ENCODE results near the gene ADARB2. TPM values are rescaled to one million over a fixed set of nuclear protein-coding genes. Genes with fewer than 3 reads are reported as not detected.

The ADARB2 gene
- total RNA-seq, 1 donor from 2014 or later = 38.7 TPM

DNA sequence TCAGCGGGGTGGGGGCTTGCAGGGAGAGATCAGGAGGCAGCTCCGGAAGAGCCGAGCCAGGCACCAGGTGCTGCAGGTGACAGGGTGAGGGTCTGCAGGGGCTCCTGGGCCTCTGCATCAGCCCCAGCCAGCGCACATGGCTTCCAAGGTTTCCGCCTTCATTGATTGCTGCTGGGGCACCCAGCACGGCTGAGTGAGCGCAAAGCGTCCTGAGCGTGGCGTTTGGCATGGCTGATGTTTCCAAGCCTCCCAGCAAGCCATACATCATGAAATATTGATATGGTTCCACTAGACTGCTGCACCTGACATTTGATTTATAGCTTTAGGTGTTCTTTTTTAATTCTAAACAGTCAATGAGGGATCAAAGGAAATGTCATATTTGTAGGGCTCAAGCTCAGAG, 422.1 kb downstream of the ADARB2 start:
- peaks cover 50% of the 10 kb centered on the region for H3K4me1 Mint-ChIP-seq (ENCODE audit: unreplicated experiment)
- H3K36me3 Mint-ChIP-seq (ENCODE audit: unreplicated experiment) = peaks cover 2% of the 10 kb centered on the region
- no peak overlapping the region for H3K4me3 Mint-ChIP-seq (ENCODE audit: unreplicated experiment)
- no peaks in the 10 kb centered on the region for H3K9me3 Mint-ChIP-seq (ENCODE audit: unreplicated experiment)
- H3K27ac Mint-ChIP-seq (ENCODE audit: unreplicated experiment) = no peak overlapping the region
- TF ChIP-seq, protein P1, sequence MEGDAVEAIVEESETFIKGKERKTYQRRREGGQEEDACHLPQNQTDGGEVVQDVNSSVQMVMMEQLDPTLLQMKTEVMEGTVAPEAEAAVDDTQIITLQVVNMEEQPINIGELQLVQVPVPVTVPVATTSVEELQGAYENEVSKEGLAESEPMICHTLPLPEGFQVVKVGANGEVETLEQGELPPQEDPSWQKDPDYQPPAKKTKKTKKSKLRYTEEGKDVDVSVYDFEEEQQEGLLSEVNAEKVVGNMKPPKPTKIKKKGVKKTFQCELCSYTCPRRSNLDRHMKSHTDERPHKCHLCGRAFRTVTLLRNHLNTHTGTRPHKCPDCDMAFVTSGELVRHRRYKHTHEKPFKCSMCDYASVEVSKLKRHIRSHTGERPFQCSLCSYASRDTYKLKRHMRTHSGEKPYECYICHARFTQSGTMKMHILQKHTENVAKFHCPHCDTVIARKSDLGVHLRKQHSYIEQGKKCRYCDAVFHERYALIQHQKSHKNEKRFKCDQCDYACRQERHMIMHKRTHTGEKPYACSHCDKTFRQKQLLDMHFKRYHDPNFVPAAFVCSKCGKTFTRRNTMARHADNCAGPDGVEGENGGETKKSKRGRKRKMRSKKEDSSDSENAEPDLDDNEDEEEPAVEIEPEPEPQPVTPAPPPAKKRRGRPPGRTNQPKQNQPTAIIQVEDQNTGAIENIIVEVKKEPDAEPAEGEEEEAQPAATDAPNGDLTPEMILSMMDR (IDR thresholded peaks at IDR 0.05) = no peak
- no peak for DNase-seq (ENCODE audit: extremely low spot score, unreplicated experiment)
- no peaks in the 10 kb centered on the region for H3K27me3 Mint-ChIP-seq (ENCODE audit: unreplicated experiment)

DNA sequence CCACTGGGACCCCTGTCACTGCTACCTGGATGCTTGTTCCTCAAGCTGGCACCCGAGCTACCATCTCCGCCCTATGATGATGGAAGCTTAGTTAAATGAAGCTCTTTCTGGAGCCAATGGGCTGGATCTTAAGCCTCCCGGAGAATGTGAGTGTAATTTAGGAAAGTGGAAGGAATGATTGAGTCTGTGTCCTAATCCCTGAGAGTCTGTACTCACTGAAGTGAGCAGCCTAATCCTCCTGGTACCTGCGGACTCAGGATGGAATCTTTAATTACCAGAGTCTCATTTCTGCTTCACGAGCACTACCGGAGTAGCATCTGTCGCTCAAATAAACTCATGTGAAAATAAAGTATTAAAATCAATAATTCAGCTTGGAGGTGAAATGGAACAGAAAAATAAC, 425.6 kb downstream of the ADARB2 start:
- no peak for DNase-seq (ENCODE audit: extremely low spot score, unreplicated experiment)
- Mint-ChIP-seq H3K4me3 (ENCODE audit: unreplicated experiment) (no peak overlapping the region), H3K27ac (ENCODE audit: unreplicated experiment) (peak overlapping the region; percentile 16), H3K4me1 (ENCODE audit: unreplicated experiment) (peaks cover 58% of the 10 kb centered on the region), H3K36me3 (ENCODE audit: unreplicated experiment) (peaks cover 2% of the 10 kb centered on the region), H3K9me3 (ENCODE audit: unreplicated experiment) (no peaks in the 10 kb centered on the region), H3K27me3 (ENCODE audit: unreplicated experiment) (no peaks in the 10 kb centered on the region)
- TF ChIP-seq, protein P1 (IDR thresholded peaks at IDR 0.05) = no peak

DNA sequence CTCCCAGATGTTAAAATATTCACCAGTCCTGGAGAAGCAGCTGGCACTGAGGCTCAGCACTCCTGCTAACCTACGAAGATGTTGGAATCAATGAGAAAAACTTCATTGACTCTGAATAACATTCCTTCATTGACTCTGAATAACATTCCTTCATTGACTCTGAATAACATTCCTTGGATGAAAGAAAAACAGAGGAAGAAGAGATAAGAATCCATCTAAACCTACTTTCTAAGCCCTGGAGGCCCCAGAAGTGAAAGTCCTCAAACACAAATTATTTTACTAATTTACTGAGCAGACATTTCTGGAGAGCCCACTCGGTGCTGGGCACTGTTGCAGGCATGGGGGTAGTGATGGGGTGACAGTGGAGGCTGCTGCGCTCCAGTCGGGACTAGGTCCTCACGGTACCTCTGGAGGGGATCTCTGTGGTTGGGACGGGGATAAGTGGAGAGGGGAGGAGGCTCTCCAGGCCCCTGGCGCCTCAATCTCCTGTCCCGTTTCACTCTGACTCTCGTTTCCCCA, 427.0 kb downstream of the ADARB2 start:
- H3K4me3 Mint-ChIP-seq (ENCODE audit: unreplicated experiment) = no peak overlapping the region
- peaks cover 50% of the 10 kb centered on the region for H3K4me1 Mint-ChIP-seq (ENCODE audit: unreplicated experiment)
- peak overlapping the region; percentile 89 for H3K27ac Mint-ChIP-seq (ENCODE audit: unreplicated experiment)
- peak; percentile 64 for DNase-seq (ENCODE audit: extremely low spot score, unreplicated experiment)
- no peaks in the 10 kb centered on the region for H3K27me3 Mint-ChIP-seq (ENCODE audit: unreplicated experiment)
- H3K36me3 Mint-ChIP-seq (ENCODE audit: unreplicated experiment) = peaks cover 2% of the 10 kb centered on the region
- H3K9me3 Mint-ChIP-seq (ENCODE audit: unreplicated experiment) = no peaks in the 10 kb centered on the region
- TF ChIP-seq, protein P1 (IDR thresholded peaks at IDR 0.05) = no peak

DNA sequence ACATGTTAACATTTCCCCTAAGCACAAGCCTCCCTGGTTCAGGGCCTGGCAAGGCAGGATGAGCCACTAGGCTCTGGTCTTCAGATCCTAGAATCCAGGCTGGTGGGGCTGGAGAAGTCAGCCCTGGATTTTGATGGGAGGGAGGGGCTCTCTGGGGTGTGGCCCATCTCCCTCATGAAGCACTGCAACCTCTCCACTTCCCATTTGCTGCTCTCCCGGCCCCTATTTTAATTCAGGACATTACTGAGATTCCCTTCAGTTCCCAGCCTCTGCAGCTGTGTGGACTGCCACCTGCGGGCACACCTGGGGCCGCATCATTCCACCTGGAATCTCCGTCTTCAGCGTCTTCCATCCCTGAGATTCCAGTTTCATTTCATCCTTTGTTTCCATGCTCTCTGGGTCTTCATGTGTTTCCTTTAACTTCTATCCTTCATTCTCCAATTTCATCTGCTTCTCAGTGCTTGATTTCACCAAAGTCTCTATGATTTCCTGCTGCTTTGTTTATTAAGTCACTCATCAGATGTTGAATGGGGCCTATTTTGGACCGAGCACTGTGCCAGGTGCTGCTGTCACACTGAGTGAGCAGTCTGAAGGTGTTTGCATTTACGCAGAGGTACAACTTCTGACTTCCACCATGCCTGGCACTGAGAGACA, 427.6 kb downstream of the ADARB2 start:
- DNase-seq (ENCODE audit: extremely low spot score, unreplicated experiment) = peak; percentile 57
- TF ChIP-seq, protein P1 (IDR thresholded peaks at IDR 0.05) = no peak
- peaks cover 50% of the 10 kb centered on the region for H3K4me1 Mint-ChIP-seq (ENCODE audit: unreplicated experiment)
- peaks cover 2% of the 10 kb centered on the region for H3K36me3 Mint-ChIP-seq (ENCODE audit: unreplicated experiment)
- H3K9me3 Mint-ChIP-seq (ENCODE audit: unreplicated experiment) = no peaks in the 10 kb centered on the region
- H3K27ac Mint-ChIP-seq (ENCODE audit: unreplicated experiment) = peak overlapping the region; percentile 89
- no peaks in the 10 kb centered on the region for H3K27me3 Mint-ChIP-seq (ENCODE audit: unreplicated experiment)
- H3K4me3 Mint-ChIP-seq (ENCODE audit: unreplicated experiment) = no peak overlapping the region

DNA sequence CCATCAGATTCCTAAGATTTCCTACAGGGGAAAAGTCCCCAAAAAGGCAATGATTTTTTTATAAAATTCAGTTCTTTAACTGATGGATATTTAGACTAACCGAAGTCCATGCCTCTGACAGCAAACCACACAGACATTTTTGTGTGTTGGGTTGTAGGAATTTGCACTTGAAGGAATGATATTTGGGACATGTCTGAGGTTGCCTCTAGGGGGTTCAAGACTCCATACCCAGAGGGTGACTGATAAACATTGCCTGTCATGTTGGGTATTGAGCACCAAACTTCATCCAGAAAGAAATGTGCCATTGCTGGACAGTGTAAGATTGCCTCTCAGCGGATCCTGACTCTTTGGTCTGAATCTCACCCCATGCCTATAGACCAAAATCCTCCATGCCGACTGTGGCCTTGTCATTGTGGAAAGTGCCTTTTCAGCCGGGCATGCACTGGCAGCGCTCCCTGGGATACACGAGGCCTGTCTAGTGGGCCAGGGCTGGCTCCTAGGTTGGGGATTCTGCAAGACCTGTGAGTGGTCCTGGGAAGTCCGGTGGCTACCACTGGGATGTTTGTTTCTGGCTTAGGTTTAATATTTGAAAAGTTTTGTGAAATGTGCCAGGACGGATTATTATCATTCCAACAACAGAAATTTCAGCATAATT, 428.2 kb downstream of the ADARB2 start:
- Mint-ChIP-seq H3K4me1 (ENCODE audit: unreplicated experiment) (peaks cover 46% of the 10 kb centered on the region), H3K9me3 (ENCODE audit: unreplicated experiment) (no peaks in the 10 kb centered on the region), H3K36me3 (ENCODE audit: unreplicated experiment) (peaks cover 2% of the 10 kb centered on the region), H3K4me3 (ENCODE audit: unreplicated experiment) (peak overlapping the region; percentile 29), H3K27me3 (ENCODE audit: unreplicated experiment) (no peaks in the 10 kb centered on the region), H3K27ac (ENCODE audit: unreplicated experiment) (peak overlapping the region; percentile 89)
- DNase-seq (ENCODE audit: extremely low spot score, unreplicated experiment) = peak; percentile 79
- TF ChIP-seq, protein P1 (IDR thresholded peaks at IDR 0.05) = peak; percentile 46
